HepG2 (cell line): ENCODE data around the gene GNPNAT1. TPM values are rescaled to one million over a fixed set of nuclear protein-coding genes. Genes with fewer than 3 reads are reported as not detected.

Source experiments
- GATAD2A ChIP-seq: IDR thresholded peaks from 2 replicates; pipeline ENCODE4 v1.6.1; 2016
- HOXD1 ChIP-seq: sonication (generic); formaldehyde crosslinking; IDR thresholded peaks from 2 replicates; pipeline ENCODE4 v1.5.0; 2020; ENCODE audit warnings: missing genetic modification reagents
- ISL2 ChIP-seq: sonication (generic); formaldehyde crosslinking; IDR thresholded peaks from 2 replicates; pipeline ENCODE4 v1.5.0; 2020; ENCODE audit warnings: missing genetic modification reagents
- ISX ChIP-seq: sonication (generic); formaldehyde crosslinking; conservative IDR thresholded peaks from 2 replicates; pipeline ENCODE4 v1.5.0; 2020; ENCODE audit warnings: missing genetic modification reagents
- JDP2 ChIP-seq: sonication (generic); formaldehyde crosslinking; IDR thresholded peaks from 2 replicates; pipeline ENCODE4 v1.8.1; 2022; ENCODE audit warnings: missing genetic modification reagents, borderline replicate concordance
- KDM6A ChIP-seq: IDR thresholded peaks from 2 replicates; pipeline ENCODE4 v1.6.1; 2016; ENCODE audit warnings: low read depth
- NR2F6 ChIP-seq, 2 experiments: IDR thresholded peaks; 2 replicates each; pipeline ENCODE4 v1.6.1; 2016; ENCODE audit warnings: antibody characterized with exemption in 1 of 2, mild to moderate bottlenecking in 1 of 2
- POLR2G ChIP-seq: fragments of 200-400 bp; formaldehyde crosslinking; IDR thresholded peaks from 2 replicates; pipeline ENCODE4 v1.6.1; 2018; ENCODE audit warnings: mild to moderate bottlenecking, low read depth, low read length, moderate library complexity
- RCOR2 ChIP-seq: IDR thresholded peaks from 2 replicates; pipeline ENCODE4 v1.6.1; 2016; ENCODE audit warnings: missing biosample characterization, missing genetic modification reagents
- SOX13 ChIP-seq, 3 experiments: fragments of 450-650 bp in 1 of 3; sonication (generic) in 1 of 3; formaldehyde crosslinking in 1 of 3; IDR thresholded peaks in 2 of 3; conservative IDR thresholded peaks in 1 of 3; 2 replicates each; pipeline versions ENCODE4 v1.5.0 to v1.6.1; 2016 to 2020; ENCODE audit warnings: antibody characterized with exemption in 1 of 3, mild to moderate bottlenecking in 1 of 3, missing compliant biosample characterization in 1 of 3, missing genetic modification reagents in 1 of 3, moderate library complexity in 1 of 3
- SP5 ChIP-seq: IDR thresholded peaks from 2 replicates; pipeline ENCODE4 v1.6.1; 2016; ENCODE audit warnings: low read depth, borderline replicate concordance
- U2AF1 ChIP-seq: fragments of 200-400 bp; formaldehyde crosslinking; optimal IDR thresholded peaks from 2 replicates; pipeline ENCODE3; 2017; ENCODE audit warnings: mild to moderate bottlenecking, low read depth, low read length
- ZBTB20 ChIP-seq: sonication (generic); formaldehyde crosslinking; IDR thresholded peaks from 2 replicates; pipeline ENCODE4 v1.8.1; 2023; ENCODE audit warnings: missing genetic modification reagents, low read depth, mild to moderate bottlenecking, borderline replicate concordance
- ZC3H13 ChIP-seq: sonication (generic); formaldehyde crosslinking; IDR thresholded peaks from 2 replicates; pipeline ENCODE4 v1.8.1; 2023; ENCODE audit warnings: mild to moderate bottlenecking, missing genetic modification reagents, moderate library complexity
- ZNF10 ChIP-seq: sonication (generic); formaldehyde crosslinking; IDR thresholded peaks from 2 replicates; pipeline ENCODE4 v1.4.0; 2020; ENCODE audit warnings: mild to moderate bottlenecking, low read depth, missing genetic modification reagents, borderline replicate concordance
- ZNF460 ChIP-seq: sonication (generic); formaldehyde crosslinking; IDR thresholded peaks from 2 replicates; pipeline ENCODE4 v1.5.1; 2020; ENCODE audit warnings: missing genetic modification reagents, mild to moderate bottlenecking, borderline replicate concordance
- ZNF570 ChIP-seq: sonication (generic); formaldehyde crosslinking; IDR thresholded peaks from 2 replicates; pipeline ENCODE4 v1.4.0; 2020; ENCODE audit warnings: mild to moderate bottlenecking, missing genetic modification reagents, borderline replicate concordance
- polyA plus RNA-seq, 8 experiments: library from polyadenylated mRNA; depleted of rRNA in 3 of 8; stranded (reverse) in 7 of 8; unstranded in 1 of 8; fragments of >200 nt; fragmentation: Illumina TruSeq in 4 of 8; extraction: Trizol in 4 of 8; gene quantifications; 2 replicates each; pipeline versions ENCODE4 v1.2.1 to v1.2.3, GENCODE V29; 2011 to 2016; ENCODE audit warnings: low read depth in 4 of 8, missing spikeins in 1 of 8, mixed read lengths in 1 of 8; ENCODE audit not compliant: insufficient read depth in 1 of 8
- total RNA-seq, 5 experiments: library from RNA; depleted of rRNA; stranded (reverse); fragments of >200 nt; fragmentation: Illumina TruSeq; extraction: Trizol; gene quantifications; 2 replicates each; pipeline ENCODE4 v1.2.3, GENCODE V29; 2016; ENCODE audit warnings: low read depth in 1 of 5
- TF ChIP-seq, protein P1 (sequence below): IDR thresholded peaks from 2 replicates; pipeline ENCODE4 v1.6.1; 2016; ENCODE audit warnings: mild to moderate bottlenecking
- TF ChIP-seq, protein P2 (sequence below): sonication (generic); formaldehyde crosslinking; IDR thresholded peaks from 2 replicates; pipeline ENCODE4 v1.5.0; 2020; ENCODE audit warnings: missing genetic modification reagents
- TF ChIP-seq, protein P3 (sequence below): IDR thresholded peaks from 2 replicates; pipeline ENCODE4 v1.6.1; 2016
- TF ChIP-seq, protein P4 (sequence below): sonication (generic); formaldehyde crosslinking; IDR thresholded peaks from 2 replicates; pipeline ENCODE4 v1.8.1; 2023; ENCODE audit warnings: mild to moderate bottlenecking, missing genetic modification reagents, borderline replicate concordance
- TF ChIP-seq, protein P5 (sequence below): IDR thresholded peaks from 2 replicates; pipeline ENCODE4 v1.6.1; 2012; ENCODE audit warnings: inconsistent platforms
- TF ChIP-seq, protein P6 (sequence below): sonication (generic); formaldehyde crosslinking; IDR thresholded peaks from 2 replicates; pipeline ENCODE4 v1.5.1; 2020; ENCODE audit warnings: missing genetic modification reagents, mild to moderate bottlenecking, borderline replicate concordance

GNPNAT1 gene
- total and polyA plus RNA-seq, 2 of the 13 experiments (the other 11 are each of a cell fraction or from before 2014, with no cell fraction given): 38.3 to 54.9 TPM

DNA sequence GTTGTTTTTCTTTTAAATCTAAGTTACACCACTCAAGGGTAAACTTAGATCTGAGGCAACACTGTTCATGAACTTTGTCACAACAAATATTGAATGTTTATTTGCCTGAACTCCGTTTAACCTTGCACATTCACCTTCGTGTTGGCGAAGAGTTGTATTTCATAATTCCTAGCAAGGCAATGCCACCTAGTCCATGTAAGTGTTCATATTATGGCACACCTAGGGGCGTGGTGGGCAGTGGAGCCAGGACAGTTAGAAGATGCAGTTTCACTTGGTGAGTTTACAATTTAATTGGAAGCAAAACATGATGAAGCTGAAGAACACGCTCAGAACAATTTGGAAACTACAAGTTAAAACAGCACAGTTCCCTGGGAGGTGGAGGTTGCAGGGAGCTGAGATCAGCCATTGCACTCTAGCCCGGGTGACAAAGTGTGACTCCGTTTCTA, 30.4 kb upstream of the GNPNAT1 start (continued):
- TF ChIP-seq SOX13 (IDR thresholded peaks at IDR 0.05) (peak; percentile 55; the same call in 1 of the 2 replicates), SOX13 (CRISPR knock-in tag; conservative IDR thresholded peaks at IDR 0.05 in 1 of 2, IDR thresholded peaks at IDR 0.05 in 1 of 2) (peak in 1 of 2 experiments; percentile 92; a peak in 2 of 4 replicates), JDP2 (CRISPR knock-in tag) (no peak; the same call in 1 of the 2 replicates), RCOR2 (CRISPR knock-in tag) (peak; percentile 98), ISL2 (CRISPR knock-in tag) (peak; percentile 96), KDM6A (CRISPR knock-in tag) (peak; percentile 96), ZNF10 (CRISPR knock-in tag) (no peak), GATAD2A (CRISPR knock-in tag) (peak; percentile 100), NR2F6 (IDR thresholded peaks at IDR 0.05) (peak; percentile 91), NR2F6 (CRISPR knock-in tag; IDR thresholded peaks at IDR 0.05) (peak; percentile 95), ZBTB20 (CRISPR knock-in tag) (peak; percentile 92), HOXD1 (0 out of 2 replicates have a peak, but pooled peaks have one; percentile 36), ISX (CRISPR knock-in tag) (no peak), ZNF460 (CRISPR knock-in tag) (peak; percentile 48; the same call in 1 of the 2 replicates), POLR2G (no peak), ZC3H13 (CRISPR knock-in tag) (no peak), SP5 (CRISPR knock-in tag) (peak; percentile 88; the same call in 1 of the 2 replicates), U2AF1 (no peak), ZNF570 (CRISPR knock-in tag) (no peak)
- TF ChIP-seq, protein P1, sequence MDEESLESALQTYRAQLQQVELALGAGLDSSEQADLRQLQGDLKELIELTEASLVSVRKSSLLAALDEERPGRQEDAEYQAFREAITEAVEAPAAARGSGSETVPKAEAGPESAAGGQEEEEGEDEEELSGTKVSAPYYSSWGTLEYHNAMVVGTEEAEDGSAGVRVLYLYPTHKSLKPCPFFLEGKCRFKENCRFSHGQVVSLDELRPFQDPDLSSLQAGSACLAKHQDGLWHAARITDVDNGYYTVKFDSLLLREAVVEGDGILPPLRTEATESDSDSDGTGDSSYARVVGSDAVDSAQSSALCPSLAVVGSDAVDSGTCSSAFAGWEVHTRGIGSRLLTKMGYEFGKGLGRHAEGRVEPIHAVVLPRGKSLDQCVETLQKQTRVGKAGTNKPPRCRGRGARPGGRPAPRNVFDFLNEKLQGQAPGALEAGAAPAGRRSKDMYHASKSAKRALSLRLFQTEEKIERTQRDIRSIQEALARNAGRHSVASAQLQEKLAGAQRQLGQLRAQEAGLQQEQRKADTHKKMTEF (CRISPR knock-in tag): peak; percentile 87
- TF ChIP-seq, protein P2, sequence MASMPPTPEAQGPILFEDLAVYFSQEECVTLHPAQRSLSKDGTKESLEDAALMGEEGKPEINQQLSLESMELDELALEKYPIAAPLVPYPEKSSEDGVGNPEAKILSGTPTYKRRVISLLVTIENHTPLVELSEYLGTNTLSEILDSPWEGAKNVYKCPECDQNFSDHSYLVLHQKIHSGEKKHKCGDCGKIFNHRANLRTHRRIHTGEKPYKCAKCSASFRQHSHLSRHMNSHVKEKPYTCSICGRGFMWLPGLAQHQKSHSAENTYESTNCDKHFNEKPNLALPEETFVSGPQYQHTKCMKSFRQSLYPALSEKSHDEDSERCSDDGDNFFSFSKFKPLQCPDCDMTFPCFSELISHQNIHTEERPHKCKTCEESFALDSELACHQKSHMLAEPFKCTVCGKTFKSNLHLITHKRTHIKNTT (CRISPR knock-in tag): no peak
- TF ChIP-seq, protein P3, sequence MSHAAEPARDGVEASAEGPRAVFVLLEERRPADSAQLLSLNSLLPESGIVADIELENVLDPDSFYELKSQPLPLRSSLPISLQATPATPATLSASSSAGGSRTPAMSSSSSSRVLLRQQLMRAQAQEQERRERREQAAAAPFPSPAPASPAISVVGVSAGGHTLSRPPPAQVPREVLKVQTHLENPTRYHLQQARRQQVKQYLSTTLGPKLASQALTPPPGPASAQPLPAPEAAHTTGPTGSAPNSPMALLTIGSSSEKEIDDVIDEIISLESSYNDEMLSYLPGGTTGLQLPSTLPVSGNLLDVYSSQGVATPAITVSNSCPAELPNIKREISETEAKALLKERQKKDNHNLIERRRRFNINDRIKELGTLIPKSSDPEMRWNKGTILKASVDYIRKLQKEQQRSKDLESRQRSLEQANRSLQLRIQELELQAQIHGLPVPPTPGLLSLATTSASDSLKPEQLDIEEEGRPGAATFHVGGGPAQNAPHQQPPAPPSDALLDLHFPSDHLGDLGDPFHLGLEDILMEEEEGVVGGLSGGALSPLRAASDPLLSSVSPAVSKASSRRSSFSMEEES: peak; percentile 51; the same call in 1 of the 2 replicates
- TF ChIP-seq, protein P4, sequence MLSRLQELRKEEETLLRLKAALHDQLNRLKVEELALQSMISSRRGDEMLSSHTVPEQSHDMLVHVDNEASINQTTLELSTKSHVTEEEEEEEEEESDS (CRISPR knock-in tag): no peak
- TF ChIP-seq, protein P5, sequence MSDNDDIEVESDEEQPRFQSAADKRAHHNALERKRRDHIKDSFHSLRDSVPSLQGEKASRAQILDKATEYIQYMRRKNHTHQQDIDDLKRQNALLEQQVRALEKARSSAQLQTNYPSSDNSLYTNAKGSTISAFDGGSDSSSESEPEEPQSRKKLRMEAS: peak; percentile 64
- TF ChIP-seq, protein P6, sequence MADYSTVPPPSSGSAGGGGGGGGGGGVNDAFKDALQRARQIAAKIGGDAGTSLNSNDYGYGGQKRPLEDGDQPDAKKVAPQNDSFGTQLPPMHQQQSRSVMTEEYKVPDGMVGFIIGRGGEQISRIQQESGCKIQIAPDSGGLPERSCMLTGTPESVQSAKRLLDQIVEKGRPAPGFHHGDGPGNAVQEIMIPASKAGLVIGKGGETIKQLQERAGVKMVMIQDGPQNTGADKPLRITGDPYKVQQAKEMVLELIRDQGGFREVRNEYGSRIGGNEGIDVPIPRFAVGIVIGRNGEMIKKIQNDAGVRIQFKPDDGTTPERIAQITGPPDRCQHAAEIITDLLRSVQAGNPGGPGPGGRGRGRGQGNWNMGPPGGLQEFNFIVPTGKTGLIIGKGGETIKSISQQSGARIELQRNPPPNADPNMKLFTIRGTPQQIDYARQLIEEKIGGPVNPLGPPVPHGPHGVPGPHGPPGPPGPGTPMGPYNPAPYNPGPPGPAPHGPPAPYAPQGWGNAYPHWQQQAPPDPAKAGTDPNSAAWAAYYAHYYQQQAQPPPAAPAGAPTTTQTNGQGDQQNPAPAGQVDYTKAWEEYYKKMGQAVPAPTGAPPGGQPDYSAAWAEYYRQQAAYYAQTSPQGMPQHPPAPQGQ (CRISPR knock-in tag): peak; percentile 84; the same call in 1 of the 2 replicates
